OCI-LY7 (cell line): ENCODE results near the gene BRSK1.

Experiments
- EZH2phosphoT487 ChIP-seq: fragments of 200-600 bp; sonication (generic); IDR thresholded peaks from 2 replicates; pipeline ENCODE4 v1.6.1; 2018; ENCODE audit warnings: low read depth, borderline replicate concordance, mild to moderate bottlenecking, mixed run types, antibody characterized with exemption, low read length, moderate library complexity, mixed read lengths
- TF ChIP-seq, protein P1 (sequence below): fragments of 200-600 bp; sonication (generic); conservative IDR thresholded peaks from 2 replicates; pipeline ENCODE4 v1.5.1; 2014; ENCODE audit warnings: mild to moderate bottlenecking, antibody characterized with exemption, low read length, moderate library complexity, mixed read lengths

DNA sequence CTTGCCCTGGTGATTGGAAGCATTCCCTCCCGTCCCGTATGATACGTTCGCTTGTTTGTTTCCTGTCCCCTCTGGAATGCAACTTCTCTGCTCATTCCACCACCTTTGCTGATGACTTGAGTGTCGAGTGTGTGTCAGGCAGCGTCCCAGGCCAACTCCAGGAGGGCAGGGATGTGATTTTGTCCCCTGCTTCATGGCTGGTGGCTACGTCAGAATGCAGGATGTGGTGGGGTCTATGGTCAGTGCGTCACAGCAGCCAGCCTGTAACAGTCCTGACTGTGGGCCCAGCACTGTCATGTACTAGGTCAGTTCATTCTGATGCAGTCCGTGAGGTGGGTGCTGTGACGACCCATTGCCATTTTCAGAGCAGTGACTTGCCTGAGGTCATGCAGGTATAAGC is 16.2 kb downstream of the BRSK1 start:
- TF ChIP-seq, protein P1, sequence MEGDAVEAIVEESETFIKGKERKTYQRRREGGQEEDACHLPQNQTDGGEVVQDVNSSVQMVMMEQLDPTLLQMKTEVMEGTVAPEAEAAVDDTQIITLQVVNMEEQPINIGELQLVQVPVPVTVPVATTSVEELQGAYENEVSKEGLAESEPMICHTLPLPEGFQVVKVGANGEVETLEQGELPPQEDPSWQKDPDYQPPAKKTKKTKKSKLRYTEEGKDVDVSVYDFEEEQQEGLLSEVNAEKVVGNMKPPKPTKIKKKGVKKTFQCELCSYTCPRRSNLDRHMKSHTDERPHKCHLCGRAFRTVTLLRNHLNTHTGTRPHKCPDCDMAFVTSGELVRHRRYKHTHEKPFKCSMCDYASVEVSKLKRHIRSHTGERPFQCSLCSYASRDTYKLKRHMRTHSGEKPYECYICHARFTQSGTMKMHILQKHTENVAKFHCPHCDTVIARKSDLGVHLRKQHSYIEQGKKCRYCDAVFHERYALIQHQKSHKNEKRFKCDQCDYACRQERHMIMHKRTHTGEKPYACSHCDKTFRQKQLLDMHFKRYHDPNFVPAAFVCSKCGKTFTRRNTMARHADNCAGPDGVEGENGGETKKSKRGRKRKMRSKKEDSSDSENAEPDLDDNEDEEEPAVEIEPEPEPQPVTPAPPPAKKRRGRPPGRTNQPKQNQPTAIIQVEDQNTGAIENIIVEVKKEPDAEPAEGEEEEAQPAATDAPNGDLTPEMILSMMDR: no peak
- TF ChIP-seq EZH2phosphoT487: no peak
